ENCODE measurements around the gene TRPM2.

GRCh38 chr21:44326716-44327602, 26.5 kb upstream of the TRPM2 start:
- TF ChIP-seq CTCF (IDR thresholded peaks at IDR 0.05; ENCODE audit: extremely low read depth in 1 of 2, insufficient read depth in 1 of 2, low read depth in 1 of 2, low read length in 2 of 2) (no peak), POLR2A (IDR thresholded peaks at IDR 0.05; ENCODE audit: low read depth, low read length) (no peak), POLR2AphosphoS5 (IDR thresholded peaks at IDR 0.05; ENCODE audit: insufficient read depth, low read depth, low read length) (no peak), FOS (IDR thresholded peaks at IDR 0.05; ENCODE audit: borderline replicate concordance, insufficient read depth, low read length) (no peak), GATA2 (IDR thresholded peaks at IDR 0.05; ENCODE audit: insufficient read depth, insufficient read length, low read depth, low read length) (no peak), EZH2 (IDR thresholded peaks at IDR 0.05; ENCODE audit: borderline replicate concordance, low read depth, low read length, severe bottlenecking) (no peak), MYC (IDR thresholded peaks at IDR 0.05; ENCODE audit: low read depth, low read length) (no peak), JUN (IDR thresholded peaks at IDR 0.05; ENCODE audit: borderline replicate concordance, insufficient read depth, insufficient read length, low read depth) (no peak)
- TF ChIP-seq, protein P1, sequence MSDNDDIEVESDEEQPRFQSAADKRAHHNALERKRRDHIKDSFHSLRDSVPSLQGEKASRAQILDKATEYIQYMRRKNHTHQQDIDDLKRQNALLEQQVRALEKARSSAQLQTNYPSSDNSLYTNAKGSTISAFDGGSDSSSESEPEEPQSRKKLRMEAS (IDR thresholded peaks at IDR 0.05; ENCODE audit: insufficient read depth, insufficient read length): no peak

All from endothelial cell of umbilical vein (primary cell).